Hippocampal formation (tissue), 2 donors: ENCODE data around the gene GPC5.
"Not testable (repeated sequence)": the region's sequence is repeated elsewhere in the genome, so short reads cannot be mapped to it uniquely, and the experiment has no call there.

Experiments
- DNase-seq, 2 donors: peaks; one replicate each; lab custom pipeline; 2025; lab: John Stamatoyannopoulos, UW

GPC5 gene

GRCh38 chr13:92262100-92262788, 863.8 kb downstream of the GPC5 start:
- no peak for DNase-seq

- DNase-seq = no peak
These were observed 867.0 kb downstream of the GPC5 start for GRCh38 chr13:92265408-92265807.

GRCh38 chr13:92270990-92271389, 872.6 kb downstream of the GPC5 start:
- DNase-seq = no peak

- no peak for DNase-seq
These were observed 873.8 kb downstream of the GPC5 start for GRCh38 chr13:92272177-92272576.

- not testable (repeated sequence) for DNase-seq
These were observed 882.6 kb downstream of the GPC5 start for GRCh38 chr13:92280986-92281385.

- DNase-seq = not testable (repeated sequence)
These were observed 892.4 kb downstream of the GPC5 start for GRCh38 chr13:92290718-92291307.

GRCh38 chr13:92294533-92294932, 896.1 kb downstream of the GPC5 start:
- not testable (repeated sequence) for DNase-seq

GRCh38 chr13:92296154-92296671, 897.8 kb downstream of the GPC5 start:
- not testable (repeated sequence) for DNase-seq

GRCh38 chr13:92297971-92298942, 899.8 kb downstream of the GPC5 start:
- no peak for DNase-seq

- DNase-seq = no peak
These were observed 902.2 kb downstream of the GPC5 start for GRCh38 chr13:92300651-92301050.

- DNase-seq = no peak
These were observed 905.0 kb downstream of the GPC5 start for GRCh38 chr13:92303428-92303827.

GRCh38 chr13:92307752-92308151, 909.3 kb downstream of the GPC5 start:
- no peak for DNase-seq

GRCh38 chr13:92312823-92313222, 914.4 kb downstream of the GPC5 start:
- DNase-seq = no peak

GRCh38 chr13:92313382-92313781, 915.0 kb downstream of the GPC5 start:
- no peak for DNase-seq

- no peak for DNase-seq
These were observed 916.8 kb downstream of the GPC5 start for GRCh38 chr13:92315265-92315664.

- no peak for DNase-seq
These were observed 917.6 kb downstream of the GPC5 start for GRCh38 chr13:92316030-92316429.

- no peak for DNase-seq
These were observed 918.6 kb downstream of the GPC5 start for GRCh38 chr13:92317066-92317465.

- no peak for DNase-seq
These were observed 921.9 kb downstream of the GPC5 start for GRCh38 chr13:92320323-92320722.

GRCh38 chr13:92321174-92321573, 922.8 kb downstream of the GPC5 start:
- DNase-seq = no peak

GRCh38 chr13:92345627-92346026, 947.2 kb downstream of the GPC5 start:
- no peak for DNase-seq

- no peak for DNase-seq
These were observed 947.6 kb downstream of the GPC5 start for GRCh38 chr13:92346046-92346445.

GRCh38 chr13:92354583-92354982, 956.2 kb downstream of the GPC5 start:
- DNase-seq = no peak
